Activated gamma-delta T cell treated with Interleukin-2 at 50 U/mL for 16 hours (primary cell): ENCODE data around the gene SLC7A6OS.

ENCODE experiments used
- DNase-seq: peaks from one replicate; pipeline ENCODE4 v3.0.0-alpha.2; 2020

Gene SLC7A6OS

GRCh38 chr16:68275611-68276191 lies 35.0 kb downstream of the SLC7A6OS start:
- DNase-seq, result peak; percentile 46

GRCh38 chr16:68274441-68274840 lies 36.3 kb downstream of the SLC7A6OS start:
- DNase-seq, result no peak

GRCh38 chr16:68273896-68274295 lies 36.9 kb downstream of the SLC7A6OS start:
- no peak for DNase-seq

GRCh38 chr16:68273459-68273858 lies 37.3 kb downstream of the SLC7A6OS start:
- no peak for DNase-seq

GRCh38 chr16:68272507-68273209 lies 38.1 kb downstream of the SLC7A6OS start:
- DNase-seq, result peak; percentile 58

- no peak for DNase-seq
Measured at GRCh38 chr16:68270353-68270752, 40.4 kb downstream of the SLC7A6OS start.

GRCh38 chr16:68269793-68270192 lies 41.0 kb downstream of the SLC7A6OS start:
- no peak for DNase-seq

- DNase-seq, result no peak
Measured at GRCh38 chr16:68267612-68268405, 42.9 kb downstream of the SLC7A6OS start.

GRCh38 chr16:68265078-68265920 lies 45.4 kb downstream of the SLC7A6OS start:
- no peak for DNase-seq

- peak; percentile 70 for DNase-seq
Measured at GRCh38 chr16:68264128-68265077, 46.3 kb downstream of the SLC7A6OS start, which contains the start of gene SLC7A6. SLC7A6 (plus strand) TSS chr16:68264526; CDS start chr16:68274727, 10,201 bp downstream.

GRCh38 chr16:68263559-68264127 lies 47.1 kb downstream of the SLC7A6OS start:
- DNase-seq, result no peak

- DNase-seq, result no peak
Measured at GRCh38 chr16:68259007-68259825, 51.5 kb downstream of the SLC7A6OS start.

- no peak for DNase-seq
Measured at GRCh38 chr16:68257906-68258800, 52.6 kb downstream of the SLC7A6OS start.

- DNase-seq, result no peak
Measured at GRCh38 chr16:68257251-68257905, 53.4 kb downstream of the SLC7A6OS start.

GRCh38 chr16:68255712-68256111 lies 55.0 kb downstream of the SLC7A6OS start:
- no peak for DNase-seq

- no peak for DNase-seq
Measured at GRCh38 chr16:68253721-68254120, 57.0 kb downstream of the SLC7A6OS start.

- DNase-seq, result no peak
Measured at GRCh38 chr16:68252383-68252782, 58.4 kb downstream of the SLC7A6OS start.

GRCh38 chr16:68251832-68252231 lies 58.9 kb downstream of the SLC7A6OS start:
- no peak for DNase-seq

GRCh38 chr16:68250951-68251350 lies 59.8 kb downstream of the SLC7A6OS start:
- no peak for DNase-seq
